Activated T-helper 1 cell treated with Interleukin-2 at 50 U/mL for 16 hours (primary cell): ENCODE results near the gene STAM2.
"Not testable (repeated sequence)": the region's sequence is repeated elsewhere in the genome, so short reads cannot be mapped to it uniquely, and the experiment has no call there.

Experiments used
- DNase-seq: peaks from one replicate; pipeline ENCODE4 v3.0.0-alpha.2; 2020; ENCODE audit warnings: low read depth

Gene STAM2

GRCh38 chr2:152106464-152106863 lies 69.1 kb downstream of the STAM2 start:
- no peak for DNase-seq

DNA sequence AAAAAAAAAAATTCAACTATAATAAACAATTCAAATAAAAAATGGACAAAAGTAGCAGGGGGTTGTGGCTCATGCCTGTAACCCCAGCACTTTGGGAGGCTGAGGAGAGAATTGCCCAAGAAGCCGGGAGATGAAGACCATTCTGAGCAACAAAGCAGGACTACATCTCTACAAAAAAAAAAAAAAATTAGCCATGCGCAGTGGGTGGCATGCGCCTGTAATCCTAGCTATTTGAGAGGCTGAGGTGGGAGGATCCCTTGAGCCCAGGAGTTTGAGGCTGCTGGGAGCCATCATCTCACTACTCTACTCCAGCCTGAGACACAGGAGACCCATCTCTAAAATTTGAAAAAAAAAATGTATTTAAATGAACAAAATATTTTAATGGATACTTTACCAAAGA lies 72.3 kb downstream of the STAM2 start:
- DNase-seq, result no peak

DNA sequence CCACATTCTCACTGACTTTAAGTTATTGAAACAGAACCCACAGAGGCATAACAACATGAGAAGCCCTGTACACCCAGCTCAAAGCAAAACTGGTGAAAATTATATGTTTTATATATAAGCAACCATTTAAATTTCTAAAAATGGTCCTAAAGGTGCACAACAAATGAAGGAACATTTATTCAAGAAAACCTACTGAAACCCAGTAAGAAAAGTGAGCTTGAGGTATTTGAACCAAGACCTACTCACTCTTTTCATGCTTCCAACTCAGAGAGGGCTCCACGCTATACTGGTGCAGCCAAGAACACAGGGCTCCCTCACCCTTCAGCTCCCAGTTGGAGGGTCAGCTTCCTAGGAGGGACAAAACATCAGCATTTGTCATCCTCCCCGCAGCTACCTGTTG lies 74.6 kb downstream of the STAM2 start:
- no peak for DNase-seq

DNA sequence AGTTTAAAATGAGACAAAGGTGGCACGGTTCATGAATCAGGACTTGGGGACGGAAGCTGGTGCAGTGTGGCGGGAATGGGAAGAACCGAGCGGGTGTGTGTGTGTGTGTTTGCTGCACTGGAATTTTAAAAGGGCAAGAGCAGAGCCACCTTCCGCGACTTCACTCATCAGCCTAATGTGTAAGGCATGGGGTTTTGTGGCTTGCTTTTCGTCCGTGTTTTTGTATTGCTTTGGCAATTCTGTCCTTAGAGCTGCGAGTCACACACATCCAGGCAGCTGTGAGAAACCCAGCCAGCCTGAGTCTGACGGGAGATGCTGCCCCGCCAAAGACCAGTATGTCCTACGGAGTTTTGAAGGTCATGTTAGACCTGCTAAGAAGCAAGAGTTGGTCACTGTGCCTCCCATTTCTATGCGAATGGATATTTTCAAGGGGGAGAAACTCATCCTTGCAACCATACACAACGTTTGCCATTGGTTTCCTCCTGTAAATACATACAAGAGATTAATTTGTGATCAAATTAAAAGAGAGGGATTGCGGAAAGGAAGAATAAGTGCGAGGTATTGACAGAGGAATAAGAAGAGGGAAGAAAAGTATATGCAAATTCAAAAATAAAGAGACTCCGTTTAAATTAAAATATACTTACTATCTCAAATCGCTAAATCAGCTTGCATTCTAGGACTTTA lies 76.1 kb downstream of the STAM2 start:
- DNase-seq, result no peak

DNA sequence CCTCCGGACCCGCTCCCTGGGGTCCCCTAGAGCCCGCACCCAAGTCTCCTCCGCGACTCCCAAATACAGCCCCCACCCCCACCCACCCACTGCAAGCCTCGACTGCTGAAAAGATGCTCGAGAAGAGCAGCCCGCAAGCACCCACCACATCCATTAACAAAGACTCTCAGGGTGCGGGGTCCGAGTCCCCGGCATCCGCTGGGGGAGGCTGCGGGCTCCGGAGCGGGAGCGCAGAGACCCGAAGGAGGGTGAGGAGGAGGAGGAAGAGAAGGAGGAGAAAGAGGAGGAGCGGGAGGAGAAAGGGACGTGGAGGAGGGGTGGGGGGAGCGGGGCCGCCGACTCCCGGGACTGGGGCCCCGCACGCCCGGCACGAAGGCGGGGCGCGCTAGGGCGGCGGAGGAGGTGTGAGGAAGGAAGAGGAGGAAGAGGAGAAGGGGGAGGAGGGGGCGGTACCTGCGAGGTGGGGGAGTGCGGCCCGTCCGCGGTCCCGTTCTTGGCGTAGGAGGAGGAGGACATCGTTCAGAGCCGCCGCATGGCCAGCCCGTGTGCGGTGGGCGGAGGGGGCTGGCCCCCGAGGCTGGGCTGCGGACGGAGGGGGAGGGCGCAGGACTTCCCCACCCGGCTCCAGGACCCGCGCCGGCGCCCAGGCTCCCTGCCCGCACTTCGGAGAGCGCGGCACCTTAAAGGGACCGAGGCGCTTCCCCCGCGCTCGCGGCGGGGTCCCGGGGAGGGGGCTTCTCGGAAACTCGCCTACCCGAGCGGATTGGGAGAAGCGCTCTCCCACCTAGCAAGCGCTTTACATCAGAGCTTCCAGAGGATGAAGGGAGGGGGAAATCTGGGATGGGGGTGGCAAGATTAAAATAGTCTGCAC lies 76.8 kb downstream of the STAM2 start, which contains the start of gene CACNB4:
Gene CACNB4, minus strand, starts transcription at position 549 of the 871 bp plus-strand sequence.
- no peak for DNase-seq

DNA sequence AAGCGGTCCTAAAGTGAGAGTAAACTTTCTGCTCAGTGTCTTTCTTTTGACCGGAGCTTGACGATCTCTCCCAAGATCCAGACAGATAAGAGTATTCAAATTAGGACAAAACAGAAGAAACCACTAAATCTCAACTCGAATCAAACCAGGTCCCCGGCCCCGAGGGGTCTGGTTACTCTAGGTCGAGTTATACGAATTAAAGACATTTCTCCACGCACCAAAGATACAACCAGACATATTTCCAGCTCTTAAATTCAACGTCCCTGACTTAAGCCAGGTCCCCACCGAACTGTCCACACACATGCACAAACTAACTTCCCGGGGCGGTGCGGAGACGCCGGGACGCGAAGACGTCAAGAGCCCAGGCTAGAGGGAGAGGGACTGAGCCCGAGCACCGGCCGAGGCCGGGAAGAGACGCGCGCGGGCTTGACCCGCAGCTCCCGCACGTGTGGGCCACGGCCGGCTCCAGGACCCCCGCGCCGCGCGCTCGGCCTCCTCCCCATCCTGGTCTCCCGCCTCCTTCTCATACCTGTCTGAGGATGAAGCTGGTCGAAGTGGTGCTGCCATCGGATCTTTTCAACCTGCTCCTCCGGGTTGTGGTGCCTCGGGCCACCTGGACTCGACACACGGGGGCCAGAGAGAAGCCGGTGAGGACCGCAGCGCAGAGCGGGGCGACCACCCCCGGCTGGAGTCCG lies 77.6 kb downstream of the STAM2 start:
- no peak for DNase-seq

DNA sequence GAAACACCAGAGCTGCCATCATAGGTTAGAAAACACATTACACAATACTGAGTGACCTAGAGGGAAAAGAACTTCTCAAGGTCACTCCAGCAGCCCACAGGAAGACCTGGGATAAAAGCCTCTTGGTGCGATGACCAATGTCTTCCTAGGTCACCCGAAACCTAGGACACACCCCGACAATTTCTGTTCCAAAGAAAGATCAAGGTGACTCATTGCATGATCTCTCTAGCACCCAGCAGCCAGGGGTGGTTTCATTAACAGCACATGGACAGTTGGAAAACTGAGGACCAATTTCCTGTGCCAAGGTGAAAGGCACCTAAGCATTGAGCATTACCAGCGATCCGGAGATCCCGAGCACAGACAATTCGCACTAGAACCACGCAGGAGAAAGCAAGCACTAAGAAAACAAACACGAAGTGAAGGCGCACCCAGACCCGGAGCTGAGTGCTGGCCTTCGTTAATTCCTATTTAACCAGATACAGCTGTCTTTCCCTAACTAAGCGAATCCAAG lies 78.2 kb downstream of the STAM2 start:
- DNase-seq, result no peak

GRCh38 chr2:152095146-152095545 lies 80.4 kb downstream of the STAM2 start:
- DNase-seq, result no peak

GRCh38 chr2:152094014-152094413 lies 81.5 kb downstream of the STAM2 start:
- no peak for DNase-seq

DNA sequence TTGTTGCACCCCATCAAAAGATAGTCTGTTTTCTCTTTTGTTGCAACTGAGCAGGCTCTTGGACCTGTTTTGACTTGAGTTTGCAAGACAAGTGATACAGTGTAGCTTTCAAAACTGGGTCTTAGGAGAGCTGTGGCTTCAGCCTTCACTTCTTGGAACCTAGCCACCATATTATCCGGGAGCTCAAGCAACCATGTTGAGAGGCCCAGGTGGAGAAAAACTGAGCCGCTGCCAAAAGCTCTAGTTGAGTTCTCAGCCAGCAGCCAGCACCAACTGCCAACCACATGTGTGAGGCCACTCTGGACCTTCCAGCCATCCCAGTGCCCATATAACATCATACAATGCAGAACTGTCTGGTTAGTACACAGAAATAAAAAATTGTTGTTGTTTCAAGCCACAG lies 82.1 kb downstream of the STAM2 start:
- no peak for DNase-seq

DNA sequence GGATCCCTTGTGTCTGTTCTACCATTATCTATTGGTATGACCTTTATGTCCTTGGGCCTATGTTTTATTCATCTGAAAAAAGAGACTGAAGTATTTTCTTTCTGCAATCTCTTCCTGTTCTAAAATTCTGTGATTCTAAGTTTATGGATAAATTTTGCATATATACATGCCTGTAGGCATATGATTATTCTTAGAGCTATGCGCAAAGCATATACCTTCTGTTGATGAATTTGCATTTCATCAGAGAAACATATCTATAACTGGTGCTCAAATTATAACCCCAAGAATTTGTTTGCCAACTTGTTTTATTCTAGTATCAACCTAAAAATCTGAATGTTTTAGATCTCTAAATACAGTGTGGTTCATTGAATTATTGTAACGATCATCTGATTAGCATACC lies 83.5 kb downstream of the STAM2 start:
- DNase-seq, result no peak

DNA sequence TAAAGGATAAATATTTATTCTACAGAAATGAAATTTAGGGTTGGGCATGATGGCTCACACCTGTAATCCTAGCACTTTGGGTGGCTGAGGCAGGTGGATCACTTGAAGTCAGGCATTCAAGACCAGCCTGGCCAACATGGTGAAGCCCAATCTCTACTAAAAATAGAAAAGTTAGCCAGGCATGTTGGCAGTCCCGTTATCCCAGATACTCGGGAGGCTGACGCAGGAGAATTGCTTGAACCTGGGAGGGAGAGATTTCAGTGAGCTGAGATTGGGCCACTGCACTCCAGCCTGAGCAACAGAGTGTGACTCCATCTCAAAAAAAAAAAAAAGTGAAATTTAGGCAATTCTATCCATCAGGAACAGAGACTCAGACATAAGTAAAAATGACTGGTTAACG lies 84.8 kb downstream of the STAM2 start:
- DNase-seq, result not testable (repeated sequence)

GRCh38 chr2:152089238-152089637 lies 86.3 kb downstream of the STAM2 start:
- DNase-seq, result no peak

DNA sequence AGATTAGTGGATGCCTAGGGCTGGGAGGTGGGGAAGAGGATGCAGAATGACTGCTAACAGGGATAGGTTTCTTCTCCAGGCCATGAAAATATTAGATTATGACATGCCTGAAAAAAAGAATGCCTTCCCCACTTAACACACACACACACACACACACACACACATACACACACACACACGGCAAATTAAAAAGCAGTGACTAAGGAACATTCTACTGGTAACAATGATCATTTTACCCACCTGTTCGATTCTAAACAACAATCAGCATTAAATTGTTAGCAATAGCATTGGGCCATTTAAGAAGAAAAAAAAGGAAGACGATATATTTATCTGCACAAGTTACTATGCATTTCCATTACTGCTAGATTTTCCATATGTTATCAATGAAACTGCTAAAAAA lies 87.6 kb downstream of the STAM2 start:
- DNase-seq, result no peak

- no peak for DNase-seq
Measured at GRCh38 chr2:152086231-152086630, 89.3 kb downstream of the STAM2 start.

- DNase-seq, result no peak
Measured at GRCh38 chr2:152084076-152084475, 91.5 kb downstream of the STAM2 start.

GRCh38 chr2:152083202-152083875 lies 92.2 kb downstream of the STAM2 start:
- no peak for DNase-seq

DNA sequence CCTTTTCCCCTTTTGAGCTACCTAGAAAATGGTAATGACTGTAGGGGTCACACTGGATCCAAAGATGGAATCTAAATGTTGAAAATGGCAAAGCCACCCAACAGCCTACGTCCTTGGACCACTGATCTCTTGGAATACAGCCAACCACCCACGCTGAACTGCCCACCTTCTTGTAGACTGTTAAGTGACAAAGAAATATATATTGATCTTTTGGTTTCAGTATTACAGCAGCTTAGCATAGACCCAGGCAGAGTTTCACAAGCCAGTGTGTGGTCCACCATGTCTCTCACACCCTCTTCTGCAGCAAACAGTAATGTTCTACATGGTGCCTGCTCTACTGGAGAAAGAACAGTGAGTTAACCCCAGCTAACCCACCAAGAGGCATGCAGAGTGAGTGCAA lies 96.9 kb downstream of the STAM2 start:
- no peak for DNase-seq

DNA sequence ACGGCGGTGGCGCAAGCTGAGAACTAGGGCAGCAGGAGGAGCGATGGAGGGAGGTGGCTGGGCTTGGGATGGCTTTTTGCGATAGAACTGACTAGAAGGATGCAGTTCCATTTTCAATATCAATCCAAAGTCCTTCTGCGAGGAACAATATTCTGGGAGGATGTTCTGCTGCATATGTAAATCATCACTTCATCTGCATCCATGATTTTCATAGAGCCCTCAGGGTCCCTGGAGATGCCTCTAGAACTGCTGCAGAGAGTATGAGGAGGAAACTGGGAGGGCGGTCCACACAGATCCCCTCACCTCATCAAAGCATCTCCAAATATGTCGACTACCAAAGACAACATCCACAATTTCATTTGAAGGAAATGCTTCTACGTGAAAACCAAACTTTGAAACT lies 97.5 kb downstream of the STAM2 start:
- no peak for DNase-seq

GRCh38 chr2:152075461-152076050 lies 100.0 kb downstream of the STAM2 start:
- no peak for DNase-seq

GRCh38 chr2:152072011-152072410 lies 103.6 kb downstream of the STAM2 start:
- DNase-seq, result no peak

DNA sequence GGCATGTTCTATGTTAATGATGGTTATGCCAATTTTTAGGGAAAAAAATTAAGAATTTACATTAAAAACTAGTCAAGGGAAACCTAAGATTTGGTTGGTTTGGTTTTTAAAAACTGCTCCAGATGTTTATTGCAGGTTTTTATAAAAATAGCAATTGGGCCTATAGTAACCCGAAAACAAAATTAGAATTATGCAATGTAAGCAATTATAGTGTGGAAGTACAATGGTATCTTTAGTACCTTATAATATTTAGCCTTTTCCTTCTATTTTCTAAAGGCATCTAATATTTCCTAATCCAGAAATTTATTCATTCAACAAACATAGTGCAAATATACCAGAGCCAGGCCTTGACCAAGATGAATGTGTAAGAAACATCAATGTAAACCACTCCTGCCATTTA lies 104.0 kb downstream of the STAM2 start:
- no peak for DNase-seq
